ENCODE data around the gene FCGR1A.
"Not testable (repeated sequence)": the region's sequence is repeated elsewhere in the genome, so short reads cannot be mapped to it uniquely, and the experiment has no call there.

FCGR1A gene

GRCh38 chr1:149782600-149782999 is at the start of gene FCGR1A:
Gene FCGR1A, plus strand, starts transcription at chr1:149782694. Its CDS starts 50 bp downstream, at chr1:149782744.
- not testable (repeated sequence) for DNase-seq

- not testable (repeated sequence) for DNase-seq
These were observed 49.7 kb upstream of the FCGR1A start for GRCh38 chr1:149732781-149733180.

- not testable (repeated sequence) for DNase-seq
These were observed 47.8 kb upstream of the FCGR1A start for GRCh38 chr1:149734692-149735091.

DNA sequence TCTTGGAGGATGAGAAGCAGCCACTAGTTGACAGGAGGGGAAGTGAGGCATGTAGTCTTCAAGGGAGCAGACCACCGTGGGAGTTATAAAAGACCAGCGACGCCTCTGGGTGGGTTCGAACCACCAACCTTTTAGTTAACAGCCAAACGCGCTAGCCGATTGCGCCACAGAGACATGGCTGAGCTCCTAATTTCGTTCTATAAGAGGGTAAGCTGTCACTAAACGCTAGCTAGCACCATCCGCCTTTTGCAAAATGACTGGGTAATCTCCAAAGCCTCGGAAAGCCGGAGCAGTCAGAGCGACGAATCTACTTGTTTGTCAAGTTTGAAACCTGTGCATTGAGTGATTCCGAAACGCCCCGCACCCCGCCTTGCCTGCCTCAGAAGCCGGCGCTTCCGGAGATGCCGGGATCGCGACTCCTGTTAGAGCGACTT is 42.3 kb upstream of the FCGR1A start:
- DNase-seq, result not testable (repeated sequence)

- not testable (repeated sequence) for DNase-seq
These were observed 41.8 kb upstream of the FCGR1A start for GRCh38 chr1:149740590-149741230.

GRCh38 chr1:149741914-149742313 is 40.6 kb upstream of the FCGR1A start:
- DNase-seq, result not testable (repeated sequence)

- not testable (repeated sequence) for DNase-seq
These were observed 35.8 kb upstream of the FCGR1A start for GRCh38 chr1:149746463-149747356.

DNA sequence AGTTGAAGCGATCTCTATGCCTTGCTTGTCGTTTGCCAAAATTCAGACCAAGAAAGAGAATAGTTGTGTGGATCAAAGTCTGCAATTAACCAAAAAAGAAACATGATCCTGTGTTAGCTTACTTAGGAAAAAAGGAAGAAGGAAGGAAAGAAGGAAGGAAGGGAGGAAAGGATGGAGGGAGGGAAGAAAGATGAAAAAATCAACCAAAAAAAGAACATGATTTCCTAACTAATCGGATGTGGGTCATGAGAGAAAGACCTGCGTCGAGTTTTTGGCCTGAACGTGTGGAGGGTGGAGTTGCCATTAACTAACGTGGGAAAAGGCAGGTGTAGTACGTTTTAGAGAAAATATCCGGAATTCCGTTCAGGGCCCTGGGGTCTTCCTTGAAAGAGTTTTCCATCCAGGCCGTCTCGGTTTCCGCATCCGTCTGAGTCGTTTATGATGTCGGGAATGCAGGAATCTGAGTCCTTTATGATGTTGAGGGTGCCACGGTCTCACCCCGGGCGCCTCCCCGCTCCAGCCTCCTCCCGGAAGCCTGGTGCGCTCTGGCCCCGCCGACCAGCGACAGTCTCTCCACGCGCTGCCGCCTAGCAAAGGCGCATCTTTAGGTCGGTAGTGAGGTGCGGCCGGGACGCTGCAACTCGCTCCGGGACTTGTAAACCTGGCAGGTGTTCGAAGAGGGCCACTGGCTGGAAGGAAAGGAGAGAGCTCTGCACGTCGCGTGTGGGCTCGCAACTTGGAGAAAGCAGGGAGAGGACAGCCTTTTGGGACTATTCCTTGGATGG is 34.9 kb upstream of the FCGR1A start:
- DNase-seq, result not testable (repeated sequence)

GRCh38 chr1:149748144-149748500 is 34.4 kb upstream of the FCGR1A start:
- DNase-seq, result not testable (repeated sequence)

DNA sequence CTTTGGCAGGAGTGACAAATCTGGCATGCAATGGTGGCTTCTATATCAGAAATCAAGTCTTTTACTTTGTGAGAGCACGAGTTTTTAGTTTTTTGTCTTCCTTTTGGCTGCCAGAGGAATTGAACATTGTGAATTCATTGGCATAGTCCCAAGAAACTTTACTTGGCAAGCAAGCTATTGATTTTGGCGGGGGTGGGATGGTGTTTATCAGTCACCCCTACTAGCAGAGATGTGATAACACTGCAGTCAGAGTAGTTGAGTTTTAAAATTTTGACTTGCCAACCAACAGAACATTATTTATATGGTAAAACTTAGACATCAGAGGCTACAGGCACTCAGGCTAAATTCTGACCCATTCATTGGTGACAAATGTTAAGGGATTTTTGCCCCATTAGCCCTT is 31.9 kb upstream of the FCGR1A start:
- DNase-seq, result not testable (repeated sequence)

DNA sequence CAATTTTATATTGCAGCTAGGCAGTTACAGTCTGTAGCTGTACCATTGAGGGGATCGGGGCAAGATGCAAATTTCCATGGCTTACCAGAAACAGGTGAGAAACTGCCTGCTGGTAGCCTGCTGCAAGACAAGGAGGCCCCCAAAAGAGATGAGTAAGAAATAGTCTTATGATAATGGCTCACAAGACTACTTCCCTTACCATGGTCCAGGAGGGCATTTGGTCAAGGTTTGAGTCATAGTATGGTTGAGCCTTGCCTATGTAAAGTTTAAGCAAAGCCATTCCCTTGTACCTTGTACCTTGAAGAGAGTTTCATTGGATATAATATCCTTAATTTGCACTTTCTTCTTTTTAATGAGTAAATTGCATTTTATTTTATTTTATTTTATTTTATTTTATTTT is 30.3 kb upstream of the FCGR1A start:
- DNase-seq, result not testable (repeated sequence)

DNA sequence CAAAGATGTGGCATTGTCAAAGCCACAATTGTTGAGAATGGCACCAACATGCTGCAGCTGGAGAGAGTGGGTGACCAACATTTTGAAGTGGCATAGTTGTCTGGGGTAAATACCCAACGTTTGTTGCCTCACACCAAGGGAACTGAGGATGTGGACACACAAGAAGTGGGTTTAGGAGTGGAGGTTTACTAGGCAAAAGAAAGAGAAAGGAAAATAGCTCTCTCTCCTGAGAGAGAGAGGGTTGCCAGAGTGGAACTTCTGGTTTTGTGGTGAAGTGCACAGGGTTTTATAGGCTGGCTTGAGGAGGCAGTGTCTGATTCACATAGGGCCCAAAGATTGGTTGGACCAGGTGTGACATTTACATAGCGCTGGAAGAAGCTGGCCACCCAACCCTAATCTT is 29.0 kb upstream of the FCGR1A start:
- DNase-seq, result not testable (repeated sequence)

GRCh38 chr1:149755294-149755693 is 27.2 kb upstream of the FCGR1A start:
- not testable (repeated sequence) for DNase-seq

DNA sequence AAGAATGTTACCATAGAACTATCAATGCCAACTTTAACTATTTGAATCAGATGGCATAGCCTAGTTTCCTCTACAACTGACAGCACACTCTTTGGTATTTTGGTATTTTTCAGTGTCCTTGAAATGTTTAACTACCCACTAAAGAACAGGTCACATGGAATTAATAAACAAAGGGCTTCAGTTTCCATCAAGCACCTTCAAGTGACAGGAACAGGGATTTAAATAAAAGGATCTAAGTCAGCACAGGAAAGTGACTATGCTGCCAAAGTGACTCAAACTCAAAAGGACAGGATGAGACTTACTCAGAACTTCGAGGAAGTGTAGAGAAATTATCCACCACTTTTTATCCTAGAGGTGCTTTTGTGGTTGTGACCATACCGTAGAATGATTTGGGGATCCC is 20.2 kb upstream of the FCGR1A start:
- not testable (repeated sequence) for DNase-seq

DNA sequence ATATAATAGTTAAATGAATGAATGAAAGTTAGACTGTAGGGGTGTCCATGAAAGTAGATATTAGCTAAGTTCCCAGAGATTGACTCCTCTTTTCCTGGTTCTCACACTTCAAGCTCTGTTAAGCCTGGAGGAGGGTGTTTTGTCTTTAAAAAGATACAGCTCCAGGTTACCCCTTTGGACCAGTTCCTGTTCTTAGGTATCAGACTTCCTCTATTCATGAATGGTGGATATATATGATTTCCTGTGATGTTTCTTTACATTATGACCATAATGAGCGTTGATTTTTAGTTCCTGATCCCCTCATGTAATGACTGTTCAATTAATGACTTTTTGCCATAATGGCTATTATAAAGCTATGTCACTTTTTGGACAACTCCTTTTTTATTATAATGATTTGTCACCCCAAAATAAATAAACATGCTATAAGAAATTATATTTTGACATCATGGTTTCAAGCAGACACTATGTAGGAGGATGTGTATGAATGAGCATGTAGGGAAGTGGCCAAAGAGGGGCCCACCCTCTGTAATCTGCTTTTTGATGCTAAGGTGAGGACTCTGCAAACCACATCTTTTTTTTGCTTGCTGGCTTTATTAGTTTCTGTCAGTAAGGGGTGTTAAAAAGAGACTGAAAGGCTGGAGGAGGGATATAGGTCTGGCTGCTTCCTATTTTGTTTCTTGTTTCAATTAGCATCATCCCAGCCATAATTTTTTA is 18.2 kb upstream of the FCGR1A start:
- not testable (repeated sequence) for DNase-seq

DNA sequence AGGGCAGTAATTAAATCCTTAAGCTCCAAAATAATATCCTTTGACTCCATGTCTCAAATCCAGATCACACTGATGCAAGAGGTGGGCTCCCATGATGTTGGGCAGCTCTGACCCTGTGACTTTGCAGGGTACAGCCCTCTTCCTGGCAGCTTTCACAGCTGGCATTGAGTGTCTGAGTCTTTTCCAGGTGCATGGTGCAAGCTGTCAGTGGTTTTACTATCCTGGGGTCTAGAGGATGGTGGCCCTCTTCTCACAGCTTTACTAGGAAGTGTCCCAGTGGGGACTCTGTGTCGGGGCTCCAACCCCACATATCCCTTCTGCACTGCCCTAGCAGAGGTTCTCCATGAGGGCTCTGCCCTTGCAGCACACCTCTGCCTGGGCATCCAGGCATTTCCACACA is 16.3 kb upstream of the FCGR1A start:
- not testable (repeated sequence) for DNase-seq

DNA sequence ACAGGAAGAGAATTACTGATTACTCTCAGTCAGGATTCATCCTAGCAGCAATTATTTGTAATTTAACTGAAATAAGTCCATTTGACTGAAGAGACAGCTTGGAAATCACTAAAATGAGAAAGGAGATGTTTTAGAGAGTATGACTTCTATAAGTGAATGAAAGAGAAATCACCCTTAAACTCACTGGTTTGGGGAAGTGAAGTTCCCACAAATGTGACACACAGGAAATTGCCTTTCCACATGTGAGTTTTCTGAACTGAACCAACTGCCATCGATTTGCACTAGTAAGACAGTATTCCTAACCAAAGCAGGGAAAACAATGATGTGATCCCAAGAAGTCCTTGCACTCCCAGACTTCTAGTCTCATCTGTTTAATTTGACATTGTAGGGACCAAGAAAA is 13.3 kb upstream of the FCGR1A start:
- DNase-seq, result not testable (repeated sequence)

DNA sequence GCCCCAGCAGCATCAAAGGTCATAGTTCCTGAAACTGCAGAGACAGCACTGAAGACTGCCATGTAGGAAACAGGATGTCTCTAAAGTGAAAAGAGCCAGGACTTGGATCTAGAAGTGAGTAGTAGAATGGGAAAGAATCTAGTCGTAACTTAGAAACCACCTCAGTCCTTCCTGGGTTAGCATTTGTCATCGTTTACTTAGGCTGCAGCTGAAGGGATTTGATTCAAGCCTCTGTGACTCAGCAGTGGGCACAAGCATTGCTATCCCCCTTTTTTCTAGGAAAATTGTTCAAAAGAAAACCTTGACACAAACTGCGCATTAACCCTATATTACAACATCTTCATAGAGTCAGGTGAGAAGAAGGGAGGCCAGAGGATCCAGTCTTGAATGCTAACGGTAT is 11.8 kb upstream of the FCGR1A start:
- DNase-seq, result not testable (repeated sequence)

DNA sequence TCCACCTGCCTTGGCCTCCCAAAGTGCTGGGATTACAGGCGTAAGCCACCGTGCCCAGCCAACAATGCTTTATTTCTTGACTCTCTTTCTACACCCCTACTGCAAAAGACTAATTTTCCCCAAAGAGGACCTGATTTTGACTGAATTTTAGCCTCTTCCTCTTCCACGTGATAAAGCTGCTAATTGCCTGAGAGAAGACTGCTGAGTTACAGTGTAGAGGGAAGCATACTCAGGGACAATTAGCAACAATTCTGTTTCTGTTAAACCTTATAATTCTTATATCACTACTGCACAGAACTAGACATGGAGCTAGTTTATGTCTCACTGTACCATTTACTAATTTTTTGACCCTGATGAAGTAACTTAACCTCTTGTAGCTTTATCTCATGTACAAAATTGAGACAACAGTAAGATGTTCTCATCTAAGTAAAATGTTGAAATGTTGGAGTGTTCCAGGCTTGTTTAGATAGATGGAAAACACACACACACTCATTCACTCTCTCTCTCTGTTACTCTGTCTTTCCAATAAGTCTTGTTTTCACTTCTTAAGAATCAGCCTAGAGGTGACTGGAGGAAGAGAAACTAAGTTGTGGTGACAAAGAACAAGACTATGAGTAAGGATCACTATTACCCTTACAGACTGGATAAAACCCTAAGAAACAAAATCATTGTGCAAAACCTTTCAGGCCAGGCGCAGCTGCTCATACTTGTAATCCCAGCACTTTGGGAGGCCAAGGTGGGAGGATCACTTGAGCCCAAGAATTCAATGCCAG is 10.7 kb upstream of the FCGR1A start:
- not testable (repeated sequence) for DNase-seq

GRCh38 chr1:149775510-149776147 is 6.9 kb upstream of the FCGR1A start:
- DNase-seq, result not testable (repeated sequence)

- DNase-seq, result not testable (repeated sequence)
These were observed 5.4 kb upstream of the FCGR1A start for GRCh38 chr1:149777084-149777483.

Data from activated T-cell treated with anti-CD3 and anti-CD28 coated beads for 4 hours (primary cell).